Amniotic stem cell (primary cell): ENCODE data around the gene CHST11.

Experiments
- DNase-seq: peaks from one replicate; lab custom pipeline; 2025; lab: John Stamatoyannopoulos, UW

The CHST11 gene

GRCh38 chr12:104456417-104456949 lies at the start of gene CHST11:
Gene CHST11 (plus strand): TSS chr12:104456948.
- peak; percentile 84 for DNase-seq

DNA sequence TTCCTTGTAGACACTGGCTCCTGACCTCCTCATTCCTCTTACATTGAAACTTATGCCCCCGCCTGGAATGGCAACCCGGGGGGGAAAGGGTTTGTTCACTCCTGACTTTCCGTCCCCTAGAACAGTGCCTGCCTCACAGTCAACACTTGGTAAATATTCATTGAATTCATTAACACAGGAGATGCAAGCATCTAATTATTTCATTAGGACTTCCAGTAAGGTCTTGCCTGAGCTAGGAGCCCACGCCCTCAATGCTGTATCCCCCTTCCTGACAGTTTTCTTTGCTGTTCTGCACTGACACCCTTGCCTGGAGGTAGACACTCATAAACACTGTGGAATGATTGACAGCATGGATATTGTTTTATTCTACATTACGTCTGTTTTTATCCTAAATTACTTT lies 49.3 kb upstream of the CHST11 start:
- no peak for DNase-seq

GRCh38 chr12:104407922-104408321 lies 48.8 kb upstream of the CHST11 start:
- no peak for DNase-seq

DNA sequence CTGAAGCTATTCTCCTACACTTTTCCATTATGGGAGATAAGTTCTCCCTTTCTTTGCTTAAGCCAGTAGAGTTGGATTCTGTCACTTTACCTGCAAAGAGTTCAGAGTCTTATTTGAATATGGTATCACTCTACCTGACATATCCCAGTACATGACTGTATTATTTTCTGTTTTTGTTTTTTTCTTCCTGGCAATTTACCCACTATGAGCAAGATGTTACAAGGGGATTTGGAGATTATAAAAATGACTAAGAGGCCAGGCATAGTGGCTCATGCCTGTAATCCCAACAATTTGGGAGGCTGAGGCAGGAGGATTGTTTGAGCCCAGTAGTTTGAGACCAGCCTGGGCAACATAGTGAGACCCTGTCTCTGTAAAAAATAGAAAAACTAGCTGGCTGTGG lies 46.4 kb upstream of the CHST11 start:
- DNase-seq: no peak

DNA sequence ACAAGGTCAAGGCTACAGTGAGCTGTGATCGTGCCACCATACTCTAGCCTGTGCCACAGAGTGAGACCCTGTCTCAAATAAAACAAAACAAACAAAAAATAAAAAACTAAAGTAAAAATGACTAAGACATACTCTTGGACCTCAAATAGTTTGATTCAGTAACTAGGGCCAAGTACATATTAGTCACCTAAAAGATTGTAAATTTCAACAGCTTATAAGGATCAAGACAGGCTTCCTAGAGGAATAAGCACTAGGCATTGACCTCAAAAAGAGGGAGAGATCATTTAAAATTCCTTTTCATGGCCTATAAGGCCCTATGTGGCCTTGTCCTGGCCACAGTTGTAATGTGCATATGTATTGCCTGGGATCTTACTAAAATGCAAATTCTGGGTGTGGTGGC lies 46.0 kb upstream of the CHST11 start:
- DNase-seq: no peak

DNA sequence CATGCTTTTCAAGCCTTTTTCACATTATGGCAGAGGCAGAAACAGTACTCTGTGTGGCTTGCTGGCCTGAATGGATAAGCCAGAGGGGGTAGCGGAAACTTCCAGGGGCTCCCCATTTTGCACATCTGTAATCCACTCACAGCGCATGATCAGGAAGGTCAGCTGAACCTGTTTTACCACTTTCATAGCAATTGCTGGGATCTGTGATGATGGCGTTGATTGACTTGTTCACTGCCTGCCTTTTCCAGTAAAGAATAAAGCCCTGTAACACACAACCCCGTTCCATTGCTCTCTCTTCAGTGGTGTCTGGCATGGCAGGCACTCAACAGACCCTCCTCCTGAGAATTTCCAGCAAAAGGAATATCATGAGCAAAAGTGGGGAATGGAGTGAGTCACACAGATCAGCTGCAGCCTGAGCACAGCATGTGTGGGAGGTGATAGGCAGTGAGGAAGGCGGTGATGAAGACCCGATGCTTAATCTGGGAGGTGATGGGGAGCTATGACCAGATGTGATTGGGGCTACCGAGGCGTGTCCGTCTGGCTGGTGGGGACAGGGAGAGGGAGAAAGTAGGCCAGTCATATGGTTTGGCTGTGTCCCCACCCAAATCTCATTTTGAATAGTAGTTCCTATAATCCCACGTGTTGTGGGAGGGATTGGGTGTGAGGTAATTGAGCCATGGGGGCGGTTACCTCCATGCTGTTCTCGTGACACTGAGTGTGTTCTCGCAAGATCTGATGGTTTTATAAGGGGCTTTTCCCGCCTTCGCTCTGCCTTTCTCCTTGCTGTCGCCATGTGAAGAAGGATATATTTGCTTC lies 44.7 kb upstream of the CHST11 start:
- DNase-seq: no peak

DNA sequence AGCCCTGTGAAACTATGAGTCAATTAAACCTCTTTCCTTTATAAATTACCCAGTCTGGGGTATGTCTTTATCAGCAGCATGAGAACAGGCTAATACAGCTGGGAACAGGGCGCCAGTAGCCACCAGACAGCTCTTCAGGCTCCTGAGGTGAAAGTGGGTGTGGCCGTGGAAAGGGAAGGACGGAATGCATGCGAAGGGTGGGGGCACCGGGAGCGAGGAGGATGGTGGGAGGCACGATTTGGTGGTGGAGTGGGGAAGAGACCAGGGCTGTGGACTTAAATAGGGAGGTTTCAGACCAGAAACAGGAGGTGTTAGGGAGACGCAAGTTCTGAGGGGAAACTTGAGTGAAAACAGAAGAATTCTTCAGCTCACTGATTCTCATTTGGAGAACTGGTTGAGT lies 44.1 kb upstream of the CHST11 start:
- no peak for DNase-seq

GRCh38 chr12:104413330-104413729 lies 43.4 kb upstream of the CHST11 start:
- no peak for DNase-seq

GRCh38 chr12:104414581-104415341 lies 42.0 kb upstream of the CHST11 start:
- DNase-seq: no peak

DNA sequence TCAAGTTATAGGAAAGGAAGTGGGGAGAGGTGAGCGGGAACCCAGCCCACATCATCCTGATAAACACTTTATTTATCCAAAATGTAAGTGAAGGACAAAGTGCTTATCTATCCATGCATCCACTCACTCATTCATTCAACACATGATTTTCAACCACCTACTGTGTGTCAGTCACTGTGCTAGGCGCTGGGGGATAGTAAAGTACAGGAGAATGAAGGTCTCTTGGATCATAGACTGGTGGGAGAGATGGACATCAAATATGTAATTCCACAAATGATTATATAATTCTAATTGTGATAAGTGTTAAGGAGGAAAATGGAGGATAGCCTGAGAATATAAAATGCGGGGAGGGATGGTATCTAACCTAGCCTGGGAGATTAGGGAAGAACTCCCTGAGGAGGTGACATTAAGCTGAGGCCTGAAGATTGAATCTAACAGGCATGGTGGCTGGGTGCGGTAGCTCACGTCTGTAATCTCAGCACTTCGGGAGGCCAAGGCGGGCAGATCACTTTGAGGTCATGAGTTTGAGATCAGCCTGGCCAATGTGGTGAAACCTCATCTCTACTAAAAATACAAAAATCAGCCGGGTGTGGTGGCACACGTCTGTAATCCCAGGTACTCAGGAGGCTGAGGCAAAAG lies 41.3 kb upstream of the CHST11 start:
- no peak for DNase-seq

- DNase-seq: no peak
Measured at GRCh38 chr12:104416136-104416535, 40.6 kb upstream of the CHST11 start.

DNA sequence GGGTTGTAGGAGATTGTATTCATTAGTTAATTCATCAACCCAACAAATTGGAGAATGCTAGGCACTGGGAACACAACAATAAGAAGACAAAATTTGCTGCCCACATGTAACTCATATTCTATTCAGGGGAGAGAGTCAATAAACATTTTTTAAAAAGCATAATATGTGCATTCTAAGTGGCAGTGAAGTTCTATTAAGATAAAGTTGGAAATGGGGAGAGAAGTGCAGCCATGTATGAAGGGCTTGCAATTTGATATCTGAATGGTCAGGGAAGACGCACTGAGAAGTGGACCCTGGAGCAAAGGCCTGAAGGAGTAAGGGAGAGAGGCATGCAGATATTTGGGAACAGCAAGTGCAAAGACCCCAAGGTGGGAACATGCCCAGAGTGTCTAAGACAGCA lies 40.2 kb upstream of the CHST11 start:
- DNase-seq: no peak

DNA sequence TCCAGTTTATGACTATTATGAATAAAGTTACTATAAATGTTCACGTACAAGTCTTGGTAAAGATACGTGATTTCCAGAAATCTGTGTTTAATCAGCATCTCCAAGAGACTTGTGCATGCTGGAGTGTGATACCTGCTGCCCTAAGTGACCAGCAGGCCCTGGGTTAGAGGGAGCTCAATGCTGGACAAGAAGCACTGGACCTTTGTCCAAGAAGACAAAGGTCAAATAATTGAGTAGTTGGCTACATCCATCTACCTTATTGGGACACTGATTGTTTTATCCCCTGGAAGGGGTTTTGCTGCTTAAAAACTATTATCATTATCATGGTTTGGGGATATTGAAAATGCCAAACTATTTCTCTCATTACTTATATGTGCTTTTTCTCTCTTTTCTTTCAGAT lies 37.0 kb upstream of the CHST11 start:
- DNase-seq: no peak

DNA sequence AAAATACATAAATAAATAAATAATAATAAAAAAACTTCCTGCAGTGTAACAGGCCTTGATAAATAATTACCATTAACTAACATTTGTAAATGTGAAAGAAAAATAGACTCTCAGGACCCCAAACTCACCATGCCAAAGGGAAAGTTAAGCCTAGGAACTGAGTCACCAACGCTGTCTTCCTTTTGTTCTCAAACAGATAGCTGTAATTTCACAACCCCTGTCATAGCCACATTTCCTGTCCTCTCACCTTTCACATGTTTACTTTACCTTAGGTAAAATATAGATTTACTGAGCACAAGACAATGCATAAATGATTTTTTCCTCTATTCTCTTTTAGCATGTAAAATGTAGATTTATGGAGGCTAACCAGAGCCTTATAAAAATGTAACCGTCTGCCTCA lies 35.9 kb upstream of the CHST11 start:
- DNase-seq: no peak

DNA sequence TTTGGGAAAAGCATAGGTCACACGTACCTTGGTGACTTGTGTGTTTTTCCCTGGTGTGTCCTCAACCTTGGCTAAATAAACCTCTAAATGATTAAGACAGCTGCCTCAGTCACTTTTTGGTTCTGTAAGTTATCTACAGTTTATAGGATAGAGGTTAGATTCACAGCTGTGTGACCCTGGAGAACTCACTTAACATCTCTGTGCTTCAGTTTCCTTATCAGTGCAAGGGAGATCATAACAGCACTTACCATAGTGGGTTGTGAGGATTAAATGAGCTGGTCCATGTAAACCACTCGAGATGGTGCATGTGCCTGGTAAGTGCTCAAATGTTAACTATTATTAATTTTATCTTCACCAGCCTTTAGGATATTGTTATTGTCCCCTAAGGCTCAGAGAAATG lies 35.4 kb upstream of the CHST11 start:
- DNase-seq: no peak

GRCh38 chr12:104422441-104422840 lies 34.3 kb upstream of the CHST11 start:
- no peak for DNase-seq

DNA sequence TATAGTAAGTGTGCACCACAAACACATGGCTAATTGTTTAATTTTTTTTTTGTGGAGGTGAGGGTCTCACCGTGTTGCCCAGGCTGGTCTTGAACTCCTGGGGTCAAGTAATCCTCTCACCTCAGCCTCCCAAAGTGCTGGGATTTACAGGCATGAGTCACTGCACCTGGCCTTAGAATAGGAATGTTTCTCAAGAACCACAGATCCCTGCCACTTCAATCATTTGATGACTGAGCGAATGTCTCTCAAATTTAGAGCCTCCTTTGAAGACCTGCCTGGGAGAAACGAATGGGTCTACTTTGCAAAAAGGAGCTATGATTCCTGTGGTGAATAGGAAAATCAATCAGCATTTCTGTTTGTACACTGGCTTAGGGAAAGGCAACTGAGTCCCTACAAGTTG lies 33.5 kb upstream of the CHST11 start:
- DNase-seq: no peak

GRCh38 chr12:104423809-104424208 lies 32.9 kb upstream of the CHST11 start:
- DNase-seq: no peak

DNA sequence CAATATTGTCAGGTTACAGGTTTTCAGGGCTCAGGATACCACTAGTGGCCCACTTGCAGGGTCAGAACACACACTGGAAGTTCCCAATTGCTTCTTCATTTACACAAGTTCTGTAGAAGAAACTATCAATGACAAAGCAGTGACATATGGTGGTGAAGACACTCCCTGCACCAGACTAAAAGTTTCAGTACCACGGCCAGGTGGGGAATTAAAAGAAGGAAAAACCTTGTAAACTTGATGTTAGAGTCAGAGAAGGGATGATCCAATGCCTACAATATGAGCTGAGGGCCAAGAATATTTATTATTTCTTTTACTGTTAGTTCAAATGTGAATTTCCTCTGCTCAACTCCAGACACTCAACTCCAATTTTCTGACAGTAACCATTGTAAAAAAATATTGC lies 31.8 kb upstream of the CHST11 start:
- DNase-seq: no peak

DNA sequence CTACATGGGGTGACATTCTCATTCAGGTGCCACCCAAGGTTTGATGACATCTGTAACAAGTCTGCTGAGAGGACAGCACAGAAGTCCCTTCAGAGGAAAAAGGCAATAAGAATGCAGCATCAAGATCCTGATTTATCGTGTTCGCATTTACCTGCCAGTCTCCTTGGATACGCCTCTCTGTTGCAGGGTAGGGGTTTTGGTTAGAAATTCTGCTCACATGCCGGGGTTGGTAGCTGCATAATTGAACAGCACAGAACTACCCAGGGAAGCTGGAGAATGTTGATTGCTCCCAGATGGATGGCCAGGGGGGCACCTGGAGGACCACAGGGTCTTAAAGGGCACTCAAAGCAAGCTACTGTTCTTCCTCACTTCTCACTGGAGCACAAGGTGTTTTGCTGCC lies 31.1 kb upstream of the CHST11 start:
- DNase-seq: no peak

- no peak for DNase-seq
Measured at GRCh38 chr12:104426926-104427546, 29.7 kb upstream of the CHST11 start.

- DNase-seq: no peak
Measured at GRCh38 chr12:104427547-104427938, 29.2 kb upstream of the CHST11 start.
